ENCODE data around the gene GAS6. TPM values are rescaled to one million over a fixed set of nuclear protein-coding genes. Genes with fewer than 3 reads are reported as not detected.

The GAS6 gene
- total RNA-seq, 2 donors from 2014 or later, result 83.0 to 145 TPM

DNA sequence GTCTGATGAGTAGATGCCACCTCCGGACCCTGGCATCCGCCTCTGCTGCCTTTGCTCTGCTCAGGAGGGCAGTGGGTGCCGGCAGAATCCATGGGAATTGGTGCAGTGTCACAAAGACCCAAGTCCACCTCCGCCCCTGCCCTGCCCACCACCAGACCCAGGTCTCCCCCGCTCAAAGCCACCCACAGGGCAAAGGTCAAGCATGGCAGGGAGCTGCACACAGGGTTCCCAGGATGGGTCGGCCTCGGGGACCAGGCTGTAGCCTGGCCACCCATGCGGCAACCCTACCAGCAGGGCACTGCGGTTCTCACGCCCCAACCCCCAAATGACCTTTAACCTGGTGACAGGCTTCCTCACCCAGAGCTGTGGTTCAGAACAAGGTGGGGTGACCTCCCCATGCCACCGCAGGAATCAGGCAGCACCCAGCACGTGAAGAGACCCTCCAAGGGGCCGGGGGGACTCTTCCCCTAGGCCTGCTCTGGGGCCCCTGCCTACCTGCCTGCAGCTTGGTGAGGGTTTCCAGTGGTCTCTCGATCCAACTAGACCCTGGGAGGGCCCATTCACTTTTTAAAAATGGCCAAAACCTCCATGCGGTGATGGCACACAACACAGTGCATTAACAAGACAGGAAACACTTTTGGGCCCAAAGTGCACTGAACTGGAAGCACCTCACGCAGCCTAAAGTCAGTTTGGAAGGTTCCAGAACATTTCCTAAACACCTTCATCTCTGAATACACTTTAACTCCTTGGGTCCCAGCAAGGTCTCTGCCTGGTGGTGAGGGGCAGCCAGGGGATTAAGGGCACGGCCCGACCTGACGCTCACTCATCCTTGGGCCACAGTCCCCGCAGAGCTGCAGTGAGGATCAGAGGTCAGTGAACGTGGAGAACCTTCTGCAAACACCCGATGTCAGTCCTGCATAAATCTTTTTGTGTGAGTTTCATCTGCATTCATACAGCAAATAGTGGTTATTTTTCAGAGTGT, 11.0 kb downstream of the GAS6 start:
- DNase-seq, result peak in 3 of 4 donors; percentile 1 to 9 (median 5)
- 71 to 74% methylated on average over 13 to 22 of the region's 22 CpGs for WGBS, 2 donors

DNA sequence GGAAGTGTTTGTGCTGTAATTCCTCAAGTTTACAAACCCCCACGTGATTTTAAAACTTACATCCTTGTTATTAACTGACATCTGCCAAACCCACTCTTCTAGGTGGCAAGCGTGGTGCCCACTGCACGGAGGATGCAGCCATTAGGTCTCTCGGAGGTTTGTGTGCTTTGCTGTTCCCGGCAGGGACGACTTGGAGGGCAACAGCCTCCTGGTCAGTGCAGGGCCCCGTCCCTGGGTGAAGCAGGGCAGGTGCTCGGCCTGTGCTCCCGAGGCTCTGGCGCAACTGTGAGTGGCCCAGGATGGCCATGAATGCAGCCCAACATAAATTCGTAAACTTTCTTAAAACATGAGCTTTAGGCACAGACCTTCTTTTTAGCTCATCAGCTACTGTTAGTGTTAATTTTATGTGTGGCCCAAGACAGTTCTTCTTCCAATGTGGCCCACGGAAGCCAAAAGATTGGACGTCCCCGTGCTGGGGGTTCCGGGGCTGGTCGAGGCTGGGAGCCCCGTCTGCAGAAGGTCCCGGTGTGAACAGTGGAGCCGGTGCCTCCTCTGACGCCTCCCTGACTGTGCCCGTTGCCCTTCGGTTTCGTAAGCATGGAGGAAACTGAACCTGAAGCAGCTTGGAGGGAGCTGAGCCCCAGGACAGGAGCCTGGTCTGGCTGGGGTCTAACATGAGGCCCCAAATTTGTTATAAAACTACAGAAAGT, 11.9 kb downstream of the GAS6 start:
- no peak for TF ChIP-seq POLR2A (IDR thresholded peaks at IDR 0.05)
- TF ChIP-seq, protein P1, sequence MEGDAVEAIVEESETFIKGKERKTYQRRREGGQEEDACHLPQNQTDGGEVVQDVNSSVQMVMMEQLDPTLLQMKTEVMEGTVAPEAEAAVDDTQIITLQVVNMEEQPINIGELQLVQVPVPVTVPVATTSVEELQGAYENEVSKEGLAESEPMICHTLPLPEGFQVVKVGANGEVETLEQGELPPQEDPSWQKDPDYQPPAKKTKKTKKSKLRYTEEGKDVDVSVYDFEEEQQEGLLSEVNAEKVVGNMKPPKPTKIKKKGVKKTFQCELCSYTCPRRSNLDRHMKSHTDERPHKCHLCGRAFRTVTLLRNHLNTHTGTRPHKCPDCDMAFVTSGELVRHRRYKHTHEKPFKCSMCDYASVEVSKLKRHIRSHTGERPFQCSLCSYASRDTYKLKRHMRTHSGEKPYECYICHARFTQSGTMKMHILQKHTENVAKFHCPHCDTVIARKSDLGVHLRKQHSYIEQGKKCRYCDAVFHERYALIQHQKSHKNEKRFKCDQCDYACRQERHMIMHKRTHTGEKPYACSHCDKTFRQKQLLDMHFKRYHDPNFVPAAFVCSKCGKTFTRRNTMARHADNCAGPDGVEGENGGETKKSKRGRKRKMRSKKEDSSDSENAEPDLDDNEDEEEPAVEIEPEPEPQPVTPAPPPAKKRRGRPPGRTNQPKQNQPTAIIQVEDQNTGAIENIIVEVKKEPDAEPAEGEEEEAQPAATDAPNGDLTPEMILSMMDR (IDR thresholded peaks at IDR 0.05), result no peak
- H3K27ac ChIP-seq, result peak overlapping the region in 2 of 4 donors; percentile 48 to 51
- H3K9me3 ChIP-seq, result no peaks in the 10 kb centered on the region
- intact Hi-C loops (cut with DNase I), result no loop called here
- no peaks in the 10 kb centered on the region for H3K27me3 ChIP-seq
- peaks cover 68% of the 10 kb centered on the region for H3K4me1 ChIP-seq
- ATAC-seq (no peak), DNase-seq (no peak)
- H3K4me3 ChIP-seq, result no peak overlapping the region
- 85 to 86% methylated on average over 20 to 23 of the region's 23 CpGs for WGBS, 2 donors
- H3K36me3 ChIP-seq (replicated peaks in 1 of 2; ENCODE audit: insufficient read depth in 1 of 2, low read depth in 2 of 2), result no peaks in the 10 kb centered on the region

More for the DNA sequence above, 11.0 kb downstream of the GAS6 start:
- Histone ChIP-seq H3K27me3 (no peaks in the 10 kb centered on the region), H3K9me3 (no peaks in the 10 kb centered on the region), H3K4me1 (peaks cover 75% of the 10 kb centered on the region), H3K36me3 (replicated peaks in 1 of 2; ENCODE audit: insufficient read depth in 1 of 2, low read depth in 2 of 2) (no peaks in the 10 kb centered on the region), H3K4me3 (no peak overlapping the region), H3K27ac (peak overlapping the region in 2 of 4 donors; percentile 48 to 51)
- TF ChIP-seq, protein P1 (IDR thresholded peaks at IDR 0.05), result no peak
- no peak for TF ChIP-seq POLR2A (IDR thresholded peaks at IDR 0.05)
- ATAC-seq, result no peak
- intact Hi-C loops (cut with DNase I), result no loop called here

GRCh38 chr13:113851480-113851803, 12.4 kb downstream of the GAS6 start:
- Histone ChIP-seq H3K36me3 (replicated peaks in 1 of 2; ENCODE audit: insufficient read depth in 1 of 2, low read depth in 2 of 2) (no peaks in the 10 kb centered on the region), H3K27me3 (no peaks in the 10 kb centered on the region), H3K4me3 (no peak overlapping the region), H3K9me3 (no peaks in the 10 kb centered on the region), H3K4me1 (peaks cover 62% of the 10 kb centered on the region), H3K27ac (no peak overlapping the region)
- intact Hi-C loops (cut with DNase I), result no loop called here
- ATAC-seq, result no peak
- WGBS, 2 donors, result 92 to 93% methylated on average over 1 of the region's 1 CpG
- no peak for TF ChIP-seq POLR2A (IDR thresholded peaks at IDR 0.05)
- TF ChIP-seq, protein P1 (IDR thresholded peaks at IDR 0.05), result no peak
- no peak for DNase-seq

- Histone ChIP-seq H3K4me3 (no peak overlapping the region), H3K27ac (no peak overlapping the region), H3K36me3 (replicated peaks in 1 of 2; ENCODE audit: insufficient read depth in 1 of 2, low read depth in 2 of 2) (no peaks in the 10 kb centered on the region), H3K9me3 (no peaks in the 10 kb centered on the region), H3K27me3 (no peaks in the 10 kb centered on the region), H3K4me1 (peaks cover 57% of the 10 kb centered on the region)
- 96 to 97% methylated on average over 3 of the region's 3 CpGs for WGBS, 2 donors
- no peak for TF ChIP-seq POLR2A (IDR thresholded peaks at IDR 0.05)
- DNase-seq, result no peak
- intact Hi-C loops (cut with DNase I), result no loop called here
- no peak for ATAC-seq
Observed at GRCh38 chr13:113850722-113851479, 13.0 kb downstream of the GAS6 start.
